Trophoblast cell (in vitro differentiated cells and primary cell): Measurements from ENCODE around the gene FAM216B.

Source experiments
- DNase-seq, 2 donors: peaks; one replicate each; pipeline ENCODE4 v3.0.0-alpha.2; 2016
- H2AFZ ChIP-seq: 2 replicates; pipeline ENCODE4 v1.6.1; 2013; ENCODE audit warnings: low read length, moderate library complexity, mild to moderate bottlenecking; ENCODE audit not compliant: insufficient read depth, poor library complexity
- H2AK5ac ChIP-seq: 2 replicates; pipeline ENCODE4 v1.6.1; 2013; ENCODE audit warnings: mild to moderate bottlenecking, low read length
- H2BK120ac ChIP-seq: 2 replicates; pipeline ENCODE4 v1.6.1; 2013; ENCODE audit warnings: low read length, mild to moderate bottlenecking, moderate library complexity; ENCODE audit not compliant: insufficient read depth, poor library complexity
- H2BK12ac ChIP-seq: 2 replicates; pipeline ENCODE4 v1.6.1; 2013; ENCODE audit warnings: mild to moderate bottlenecking, low read length, moderate library complexity
- H2BK5ac ChIP-seq: 2 replicates; pipeline ENCODE4 v1.6.1; 2013; ENCODE audit warnings: low read length, low read depth, moderate library complexity, mild to moderate bottlenecking; ENCODE audit not compliant: poor library complexity
- H3K14ac ChIP-seq: 2 replicates; pipeline ENCODE4 v1.6.1; 2013; ENCODE audit warnings: mild to moderate bottlenecking, low read length
- H3K18ac ChIP-seq: 2 replicates; pipeline ENCODE4 v1.6.1; 2013; ENCODE audit warnings: mild to moderate bottlenecking, low read length
- H3K23ac ChIP-seq: 2 replicates; pipeline ENCODE4 v1.6.1; 2013; ENCODE audit warnings: low read length
- H3K27ac ChIP-seq: 2 replicates; pipeline ENCODE4 v1.5.1; 2013; ENCODE audit warnings: low read depth, mild to moderate bottlenecking, inconsistent platforms, low read length, moderate library complexity
- H3K27me3 ChIP-seq: 2 replicates; pipeline ENCODE4 v1.6.1; 2013; ENCODE audit warnings: inconsistent platforms, mild to moderate bottlenecking, low read length, moderate library complexity; ENCODE audit not compliant: insufficient read depth
- H3K36me3 ChIP-seq, 2 experiments: 1 replicate in 1 of 2; 2 replicates in 1 of 2; pipeline ENCODE4 v1.6.1; 2013; ENCODE audit warnings: low read length in 2 of 2, mild to moderate bottlenecking in 2 of 2, moderate library complexity in 1 of 2; ENCODE audit not compliant: insufficient read depth in 2 of 2, control insufficient read depth in 1 of 2
- H3K4ac ChIP-seq: 2 replicates; pipeline ENCODE4 v1.6.1; 2013; ENCODE audit warnings: low read depth, mild to moderate bottlenecking, low read length, moderate library complexity
- H3K4me1 ChIP-seq, 2 experiments: 1 replicate in 1 of 2; 2 replicates in 1 of 2; pipeline ENCODE4 v1.6.1; 2013; ENCODE audit warnings: low read length in 2 of 2, mild to moderate bottlenecking in 2 of 2, moderate library complexity in 1 of 2; ENCODE audit not compliant: insufficient read depth in 2 of 2, control insufficient read depth in 1 of 2
- H3K4me2 ChIP-seq: 2 replicates; pipeline ENCODE4 v1.6.1; 2013; ENCODE audit warnings: inconsistent platforms, mild to moderate bottlenecking, low read length, moderate library complexity
- H3K4me3 ChIP-seq: 2 replicates; pipeline ENCODE4 v1.5.1; 2013; ENCODE audit warnings: mild to moderate bottlenecking, low read depth, low read length, inconsistent platforms
- H3K79me1 ChIP-seq: one replicate; pipeline ENCODE4 v1.6.1; 2013; ENCODE audit warnings: low read length
- H3K79me2 ChIP-seq: 2 replicates; pipeline ENCODE4 v1.6.1; 2013; ENCODE audit warnings: low read length, mild to moderate bottlenecking; ENCODE audit not compliant: control insufficient read depth, insufficient read depth, poor library complexity
- H3K9ac ChIP-seq: 2 replicates; pipeline ENCODE4 v1.6.1; 2013; ENCODE audit warnings: mild to moderate bottlenecking, low read length
- H3K9me3 ChIP-seq: 2 replicates; pipeline ENCODE4 v1.6.1; 2013; ENCODE audit warnings: low read depth, mild to moderate bottlenecking, control low read depth, inconsistent platforms, low read length; ENCODE audit not compliant: insufficient read depth
- H4K12ac ChIP-seq: 2 replicates; pipeline ENCODE4 v1.6.1; 2013; ENCODE audit warnings: low read depth, mild to moderate bottlenecking, low read length, moderate library complexity
- H4K8ac ChIP-seq: 2 replicates; pipeline ENCODE4 v1.6.1; 2013; ENCODE audit warnings: low read depth, mild to moderate bottlenecking, low read length, moderate library complexity
- H4K91ac ChIP-seq: one replicate; pipeline ENCODE4 v1.6.1; 2013; ENCODE audit warnings: low read depth, mild to moderate bottlenecking, low read length, moderate library complexity
- WGBS: extraction: QIAGEN DNeasy Blood & Tissue Kit; methylation state at CpG from one replicate; pipeline ENCODE4 v1.1.7; 2013; ENCODE audit warnings: missing lambda C conversion rate; ENCODE audit not compliant: insufficient read length, insufficient coverage; ENCODE audit errors: extremely low coverage; 5-methylcytosine and 5-hydroxymethylcytosine counted together

The FAM216B gene

GRCh38 chr13:42747399-42747873 is 33.9 kb upstream of the FAM216B start:
- H3K9ac ChIP-seq = no peak overlapping the region
- no peaks in the 10 kb centered on the region for H3K36me3 ChIP-seq
- no peak overlapping the region for H2AFZ ChIP-seq
- H3K79me1 ChIP-seq = no peaks in the 10 kb centered on the region
- H2BK12ac ChIP-seq = no peak overlapping the region
- no peak overlapping the region for H3K4me3 ChIP-seq
- no peak overlapping the region for H3K23ac ChIP-seq
- H3K18ac ChIP-seq = no peak overlapping the region
- H2BK5ac ChIP-seq = no peak overlapping the region
- H3K79me2 ChIP-seq = no peaks in the 10 kb centered on the region
- no peak overlapping the region for H4K8ac ChIP-seq
- H2AK5ac ChIP-seq = no peak overlapping the region
- WGBS = no CpG with 5 or more reads among the region's 4 CpGs
- no peaks in the 10 kb centered on the region for H3K27me3 ChIP-seq
- H3K4ac ChIP-seq = no peak overlapping the region
- no peak overlapping the region for H2BK120ac ChIP-seq
- no peaks in the 10 kb centered on the region for H3K4me1 ChIP-seq
- no peak overlapping the region for H3K4me2 ChIP-seq
- H4K91ac ChIP-seq = no peak overlapping the region
- H4K12ac ChIP-seq = no peak overlapping the region
- H3K14ac ChIP-seq = no peak overlapping the region
- no peak overlapping the region for H3K27ac ChIP-seq
- H3K9me3 ChIP-seq = no peaks in the 10 kb centered on the region
- peak; percentile 92 to 96 for DNase-seq

GRCh38 chr13:42750794-42751193 is 30.6 kb upstream of the FAM216B start:
- Histone ChIP-seq H3K18ac (no peak overlapping the region), H3K27ac (no peak overlapping the region), H2AFZ (no peak overlapping the region), H4K8ac (no peak overlapping the region), H3K4me1 (no peaks in the 10 kb centered on the region), H3K27me3 (no peaks in the 10 kb centered on the region), H3K23ac (no peak overlapping the region), H2AK5ac (no peak overlapping the region), H3K4me3 (no peak overlapping the region), H3K4me2 (no peak overlapping the region), H3K36me3 (no peaks in the 10 kb centered on the region), H3K79me1 (no peaks in the 10 kb centered on the region), H3K79me2 (no peaks in the 10 kb centered on the region), H2BK5ac (no peak overlapping the region), H3K14ac (no peak overlapping the region), H3K4ac (no peak overlapping the region), H3K9ac (no peak overlapping the region), H2BK120ac (no peak overlapping the region), H2BK12ac (no peak overlapping the region), H3K9me3 (no peaks in the 10 kb centered on the region), H4K91ac (no peak overlapping the region), H4K12ac (no peak overlapping the region)
- DNase-seq = no peak
- no CpG with 5 or more reads among the region's 5 CpGs for WGBS

GRCh38 chr13:42751693-42752092 is 29.7 kb upstream of the FAM216B start:
- no peak overlapping the region for H3K4ac ChIP-seq
- no peaks in the 10 kb centered on the region for H3K9me3 ChIP-seq
- H3K27ac ChIP-seq = no peak overlapping the region
- no peak overlapping the region for H3K18ac ChIP-seq
- no peak overlapping the region for H3K4me3 ChIP-seq
- H2AK5ac ChIP-seq = no peak overlapping the region
- H3K4me1 ChIP-seq = no peaks in the 10 kb centered on the region
- H3K4me2 ChIP-seq = no peak overlapping the region
- no peak overlapping the region for H2BK120ac ChIP-seq
- no peaks in the 10 kb centered on the region for H3K27me3 ChIP-seq
- H2BK12ac ChIP-seq = no peak overlapping the region
- no peak for DNase-seq
- WGBS = no CpG with 5 or more reads among the region's 3 CpGs
- H3K23ac ChIP-seq = no peak overlapping the region
- no peaks in the 10 kb centered on the region for H3K36me3 ChIP-seq
- no peak overlapping the region for H2AFZ ChIP-seq
- no peak overlapping the region for H4K8ac ChIP-seq
- no peaks in the 10 kb centered on the region for H3K79me2 ChIP-seq
- no peak overlapping the region for H3K9ac ChIP-seq
- H3K79me1 ChIP-seq = no peaks in the 10 kb centered on the region
- no peak overlapping the region for H4K12ac ChIP-seq
- H4K91ac ChIP-seq = no peak overlapping the region
- H2BK5ac ChIP-seq = no peak overlapping the region
- H3K14ac ChIP-seq = no peak overlapping the region

- Histone ChIP-seq H3K4ac (no peak overlapping the region), H3K4me1 (no peaks in the 10 kb centered on the region), H3K4me2 (no peak overlapping the region), H4K8ac (no peak overlapping the region), H2BK5ac (no peak overlapping the region), H4K91ac (no peak overlapping the region), H3K9ac (no peak overlapping the region), H3K79me1 (no peaks in the 10 kb centered on the region), H3K9me3 (no peaks in the 10 kb centered on the region), H3K14ac (no peak overlapping the region), H2AFZ (no peak overlapping the region), H2BK120ac (no peak overlapping the region), H3K27ac (no peak overlapping the region), H3K36me3 (no peaks in the 10 kb centered on the region), H2AK5ac (no peak overlapping the region), H4K12ac (no peak overlapping the region), H3K23ac (no peak overlapping the region), H3K4me3 (no peak overlapping the region), H3K18ac (no peak overlapping the region), H2BK12ac (no peak overlapping the region), H3K79me2 (no peaks in the 10 kb centered on the region), H3K27me3 (no peaks in the 10 kb centered on the region)
- no CpG with 5 or more reads among the region's 2 CpGs for WGBS
- peak in 1 of 2 donors; percentile 33 for DNase-seq
Measured at GRCh38 chr13:42752731-42753130, 28.7 kb upstream of the FAM216B start.
